ENCODE measurements around the gene NOP53. TPM values are rescaled to one million over a fixed set of nuclear protein-coding genes. Genes with fewer than 3 reads are reported as not detected.

NOP53 gene
- polyA plus RNA-seq, 1 donor (not counting 4 experiments of a cell fraction or from before 2014, with no cell fraction given), result 80.2 TPM

- Histone ChIP-seq H2AFZ (ENCODE audit: control insufficient read depth, low read length) (no peak overlapping the region), H3K4me3 (ENCODE audit: control insufficient read depth in 2 of 3, extremely low read depth in 1 of 3, insufficient read depth in 2 of 3, low read depth in 1 of 3, low read length in 3 of 3) (no peak overlapping the region), H3K36me3 (ENCODE audit: control insufficient read depth in 2 of 2, extremely low read depth in 1 of 2, insufficient read depth in 2 of 2, low read length in 2 of 2) (peaks cover 20 to 39% of the 10 kb centered on the region in 2 experiments), H3K9me1 (ENCODE audit: control insufficient read depth, extremely low read depth, insufficient read depth, low read length) (no peaks in the 10 kb centered on the region), H3K4me2 (ENCODE audit: control insufficient read depth, extremely low read depth, insufficient read depth, low read depth, low read length) (no peak overlapping the region), H3K9me3 (ENCODE audit: control insufficient read depth, low read depth, low read length) (no peaks in the 10 kb centered on the region), H3K79me2 (ENCODE audit: control insufficient read depth, insufficient read depth, low read length) (peaks cover 25% of the 10 kb centered on the region), H3K9ac (ENCODE audit: control insufficient read depth, extremely low read depth, insufficient read depth, low read length) (no peak overlapping the region), H4K20me1 (ENCODE audit: control insufficient read depth, extremely low read depth, insufficient read depth, low read length) (peaks cover 2% of the 10 kb centered on the region), H3K27ac (ENCODE audit: control insufficient read depth, insufficient read depth, low read length) (peak overlapping the region; percentile 20), H3K4me1 (ENCODE audit: control insufficient read depth, extremely low read depth, insufficient read depth, low read length) (peaks cover 31% of the 10 kb centered on the region), H3K27me3 (ENCODE audit: control insufficient read depth, extremely low read depth, insufficient read depth, low read length) (no peaks in the 10 kb centered on the region)
- FAIRE-seq (no peak), DNase-seq (ENCODE audit: low read depth, low spot score) (no peak)
- dilution Hi-C loops (cut with MboI; ENCODE audit: extremely low pct_ligation_motif_present, low sequenced_read_pairs), result no loop called here
- no peak for TF ChIP-seq EZH2 (IDR thresholded peaks at IDR 0.05; ENCODE audit: low read length)
- TF ChIP-seq, protein P1, sequence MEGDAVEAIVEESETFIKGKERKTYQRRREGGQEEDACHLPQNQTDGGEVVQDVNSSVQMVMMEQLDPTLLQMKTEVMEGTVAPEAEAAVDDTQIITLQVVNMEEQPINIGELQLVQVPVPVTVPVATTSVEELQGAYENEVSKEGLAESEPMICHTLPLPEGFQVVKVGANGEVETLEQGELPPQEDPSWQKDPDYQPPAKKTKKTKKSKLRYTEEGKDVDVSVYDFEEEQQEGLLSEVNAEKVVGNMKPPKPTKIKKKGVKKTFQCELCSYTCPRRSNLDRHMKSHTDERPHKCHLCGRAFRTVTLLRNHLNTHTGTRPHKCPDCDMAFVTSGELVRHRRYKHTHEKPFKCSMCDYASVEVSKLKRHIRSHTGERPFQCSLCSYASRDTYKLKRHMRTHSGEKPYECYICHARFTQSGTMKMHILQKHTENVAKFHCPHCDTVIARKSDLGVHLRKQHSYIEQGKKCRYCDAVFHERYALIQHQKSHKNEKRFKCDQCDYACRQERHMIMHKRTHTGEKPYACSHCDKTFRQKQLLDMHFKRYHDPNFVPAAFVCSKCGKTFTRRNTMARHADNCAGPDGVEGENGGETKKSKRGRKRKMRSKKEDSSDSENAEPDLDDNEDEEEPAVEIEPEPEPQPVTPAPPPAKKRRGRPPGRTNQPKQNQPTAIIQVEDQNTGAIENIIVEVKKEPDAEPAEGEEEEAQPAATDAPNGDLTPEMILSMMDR (optimal IDR thresholded peaks at IDR 0.05 in 1 of 3, IDR thresholded peaks at IDR 0.05 in 1 of 3, conservative IDR thresholded peaks at IDR 0.05 in 1 of 3; ENCODE audit: extremely low read depth in 1 of 3, insufficient read depth in 2 of 3, low read length in 3 of 3), result no peak
These were observed 14.4 kb upstream of the NOP53 start for GRCh38 chr19:47730910-47731309.

GRCh38 chr19:47735131-47735530, 10.2 kb upstream of the NOP53 start:
- no peaks in the 10 kb centered on the region for H3K27me3 ChIP-seq (ENCODE audit: control insufficient read depth, extremely low read depth, insufficient read depth, low read length)
- peaks cover 27 to 30% of the 10 kb centered on the region in 2 experiments for H3K36me3 ChIP-seq (ENCODE audit: control insufficient read depth in 2 of 2, extremely low read depth in 1 of 2, insufficient read depth in 2 of 2, low read length in 2 of 2)
- no peak overlapping the region for H3K4me3 ChIP-seq (ENCODE audit: control insufficient read depth in 2 of 3, extremely low read depth in 1 of 3, insufficient read depth in 2 of 3, low read depth in 1 of 3, low read length in 3 of 3)
- dilution Hi-C loops (cut with MboI; ENCODE audit: extremely low pct_ligation_motif_present, low sequenced_read_pairs), result no loop called here
- H3K9ac ChIP-seq (ENCODE audit: control insufficient read depth, extremely low read depth, insufficient read depth, low read length), result no peak overlapping the region
- peaks cover 2% of the 10 kb centered on the region for H4K20me1 ChIP-seq (ENCODE audit: control insufficient read depth, extremely low read depth, insufficient read depth, low read length)
- no peak overlapping the region for H2AFZ ChIP-seq (ENCODE audit: control insufficient read depth, low read length)
- no peak for FAIRE-seq
- no peak overlapping the region for H3K4me2 ChIP-seq (ENCODE audit: control insufficient read depth, extremely low read depth, insufficient read depth, low read depth, low read length)
- H3K79me2 ChIP-seq (ENCODE audit: control insufficient read depth, insufficient read depth, low read length), result peaks cover 19% of the 10 kb centered on the region
- no peaks in the 10 kb centered on the region for H3K9me3 ChIP-seq (ENCODE audit: control insufficient read depth, low read depth, low read length)
- TF ChIP-seq, protein P1 (optimal IDR thresholded peaks at IDR 0.05 in 1 of 3, IDR thresholded peaks at IDR 0.05 in 1 of 3, conservative IDR thresholded peaks at IDR 0.05 in 1 of 3; ENCODE audit: extremely low read depth in 1 of 3, insufficient read depth in 2 of 3, low read length in 3 of 3), result no peak
- TF ChIP-seq EZH2 (IDR thresholded peaks at IDR 0.05; ENCODE audit: low read length), result no peak
- DNase-seq (ENCODE audit: low read depth, low spot score), result no peak
- no peaks in the 10 kb centered on the region for H3K9me1 ChIP-seq (ENCODE audit: control insufficient read depth, extremely low read depth, insufficient read depth, low read length)
- no peak overlapping the region for H3K27ac ChIP-seq (ENCODE audit: control insufficient read depth, insufficient read depth, low read length)
- peaks cover 6% of the 10 kb centered on the region for H3K4me1 ChIP-seq (ENCODE audit: control insufficient read depth, extremely low read depth, insufficient read depth, low read length)

Data from keratinocyte (primary cell).